GM23338 (cell line): ENCODE measurements around the gene SHROOM2. TPM values are rescaled to one million over a fixed set of nuclear protein-coding genes. Genes with fewer than 3 reads are reported as not detected.

ENCODE experiments used
- ATAC-seq: fragments of 200-7000 bp; cut with Tn5 transposase; 3 replicates; pipeline ENCODE4 v1.9.1; 2020
- DNase-seq: peaks from one replicate; pipeline ENCODE4 v3.0.0-alpha.2; 2015; ENCODE audit warnings: low spot score
- H2AFZ ChIP-seq: fragments of 200-600 bp; sonication (generic); 2 replicates; pipeline ENCODE4 v1.8.0; 2016; ENCODE audit warnings: antibody characterized with exemption, mild to moderate bottlenecking, moderate library complexity
- H3F3A ChIP-seq: fragments of 200-600 bp; sonication (generic); replicated peaks from 2 replicates; pipeline ENCODE4 v1.8.0; 2017; ENCODE audit warnings: antibody characterized with exemption, mixed run types, low read depth
- H3K27ac ChIP-seq: fragments of 200-600 bp; sonication (generic); 2 replicates; pipeline ENCODE4 v1.6.1; 2016; ENCODE audit warnings: low read depth
- H3K27me3 ChIP-seq: fragments of 200-600 bp; sonication (generic); 2 replicates; pipeline ENCODE4 v1.8.0; 2016; ENCODE audit warnings: mild to moderate bottlenecking, mixed run types, moderate library complexity; ENCODE audit not compliant: insufficient read depth
- H3K36me3 ChIP-seq: fragments of 200-600 bp; sonication (generic); 2 replicates; pipeline ENCODE4 v1.8.0; 2016; ENCODE audit warnings: mild to moderate bottlenecking; ENCODE audit not compliant: insufficient read depth
- H3K4me1 ChIP-seq: fragments of 200-600 bp; sonication (generic); 2 replicates; pipeline ENCODE4 v1.8.0; 2016; ENCODE audit warnings: mild to moderate bottlenecking, moderate library complexity; ENCODE audit not compliant: insufficient read depth
- H3K4me2 ChIP-seq: fragments of 200-600 bp; sonication (generic); 2 replicates; pipeline ENCODE4 v1.7.1; 2017; ENCODE audit warnings: mixed run types
- H3K4me3 ChIP-seq: fragments of 200-600 bp; sonication (generic); 2 replicates; pipeline ENCODE4 v1.6.1; 2016; ENCODE audit warnings: mixed run types
- H3K79me2 ChIP-seq: fragments of 200-600 bp; sonication (generic); replicated peaks from 2 replicates; pipeline ENCODE4 v1.8.0; 2017; ENCODE audit warnings: mild to moderate bottlenecking; ENCODE audit not compliant: insufficient read depth
- H3K9me2 ChIP-seq: fragments of 200-600 bp; sonication (generic); 2 replicates; pipeline ENCODE4 v1.8.0; 2017; ENCODE audit not compliant: insufficient read depth
- H4K20me1 ChIP-seq: fragments of 200-600 bp; sonication (generic); replicated peaks from 2 replicates; pipeline ENCODE4 v1.8.0; 2017; ENCODE audit warnings: mild to moderate bottlenecking; ENCODE audit not compliant: insufficient read depth
- H3K27ac Mint-ChIP-seq: 2 replicates; pipeline ENCODE4 v1.8.0; 2020; ENCODE audit warnings: inconsistent platforms, mild to moderate bottlenecking, moderate library complexity, mixed read lengths
- H3K27me3 Mint-ChIP-seq: 3 replicates; pipeline ENCODE4 v1.8.0; 2022; ENCODE audit warnings: low read depth, mild to moderate bottlenecking, moderate library complexity, mixed read lengths, inconsistent platforms; ENCODE audit not compliant: insufficient read depth, poor library complexity
- H3K36me3 Mint-ChIP-seq: 3 replicates; pipeline ENCODE4 v1.8.0; 2021; ENCODE audit warnings: low read depth, mild to moderate bottlenecking, inconsistent platforms, moderate library complexity, mixed read lengths
- H3K4me1 Mint-ChIP-seq: 3 replicates; pipeline ENCODE4 v1.8.0; 2020; ENCODE audit warnings: mild to moderate bottlenecking, inconsistent platforms, mixed read lengths
- H3K4me3 Mint-ChIP-seq: 3 replicates; pipeline ENCODE4 v1.8.0; 2021; ENCODE audit warnings: moderate library complexity, mild to moderate bottlenecking, inconsistent platforms, mixed read lengths
- H3K9me3 Mint-ChIP-seq: 3 replicates; pipeline ENCODE4 v1.8.0; 2020; ENCODE audit warnings: moderate library complexity, mild to moderate bottlenecking, inconsistent platforms, mixed read lengths
- CREB1 ChIP-seq: fragments of 250-450 bp; sonication (Bioruptor Pico); IDR thresholded peaks from 2 replicates; pipeline ENCODE4 v1.5.0; 2020; ENCODE audit warnings: low read depth, mild to moderate bottlenecking, moderate library complexity
- ETS1 ChIP-seq: IDR thresholded peaks from 2 replicates; pipeline ENCODE4 v1.6.1; 2016; ENCODE audit warnings: antibody characterized with exemption
- EZH2phosphoT487 ChIP-seq: fragments of 200-600 bp; sonication (generic); IDR thresholded peaks from one replicate; pipeline ENCODE4 v1.8.1; 2018; ENCODE audit warnings: antibody characterized with exemption; ENCODE audit not compliant: unreplicated experiment
- POLR2AphosphoS5 ChIP-seq: IDR thresholded peaks from 2 replicates; pipeline ENCODE4 v1.6.1; 2016; ENCODE audit warnings: antibody characterized with exemption, low read depth
- REST ChIP-seq: IDR thresholded peaks from one replicate; pipeline ENCODE4 v1.6.1; 2018; ENCODE audit warnings: antibody characterized with exemption; ENCODE audit not compliant: unreplicated experiment
- STAT1 ChIP-seq: IDR thresholded peaks from one replicate; pipeline ENCODE4 v1.6.1; 2016; ENCODE audit warnings: antibody characterized with exemption; ENCODE audit not compliant: unreplicated experiment
- ZNF462 ChIP-seq: fragments of 250-450 bp; sonication (Bioruptor Pico); IDR thresholded peaks from 2 replicates; pipeline ENCODE4 v1.5.0; 2020; ENCODE audit warnings: mild to moderate bottlenecking, moderate library complexity
- polyA plus RNA-seq: library from polyadenylated mRNA; unstranded; fragments of >200 nt; fragmentation: Nextera tagmentation; extraction: Ambion mirVana; gene quantifications from 2 replicates; pipeline ENCODE4 v1.2.1, GENCODE V29; 2016
- total RNA-seq: library from RNA; depleted of rRNA; stranded (reverse); fragments of >200 nt; shearing (Covaris generic); gene quantifications from 2 replicates; pipeline ENCODE4 v1.2.3, GENCODE V29; 2014

The SHROOM2 gene
- total and polyA plus RNA-seq, 2 experiments from 2014 or later, result 3.5 to 15.8 TPM

GRCh38 chrX:9917861-9918260 lies 131.6 kb downstream of the SHROOM2 start:
- no peaks in the 10 kb centered on the region for H3K79me2 ChIP-seq
- ATAC-seq (no peak), DNase-seq (no peak)
- peaks cover 4% of the 10 kb centered on the region; the same call in 1 of the 2 replicates for H3K4me1 ChIP-seq
- no peaks in the 10 kb centered on the region for H3F3A ChIP-seq
- H2AFZ ChIP-seq, result no peak overlapping the region
- H3K4me1 Mint-ChIP-seq, result peaks cover 26% of the 10 kb centered on the region
- H3K36me3 ChIP-seq, result no peaks in the 10 kb centered on the region
- no peak overlapping the region for H3K4me3 Mint-ChIP-seq
- no peaks in the 10 kb centered on the region for H3K27me3 ChIP-seq
- H3K4me3 ChIP-seq, result no peak overlapping the region
- no peaks in the 10 kb centered on the region for H4K20me1 ChIP-seq
- no peak overlapping the region for H3K27ac Mint-ChIP-seq
- no peaks in the 10 kb centered on the region; the same call in 2 of the 3 replicates for H3K9me3 Mint-ChIP-seq
- H3K27me3 Mint-ChIP-seq, result peaks cover 2% of the 10 kb centered on the region
- H3K36me3 Mint-ChIP-seq, result peaks cover 17% of the 10 kb centered on the region
- H3K9me2 ChIP-seq, result no peaks in the 10 kb centered on the region
- no peak overlapping the region for H3K4me2 ChIP-seq
- TF ChIP-seq STAT1 (no peak), EZH2phosphoT487 (no peak), REST (no peak), CREB1 (CRISPR knock-in tag) (no peak), ETS1 (no peak), ZNF462 (CRISPR knock-in tag) (no peak), POLR2AphosphoS5 (no peak)
- no peak overlapping the region for H3K27ac ChIP-seq
